GM23338 (cell line): ENCODE results near the gene EFHB. TPM values are rescaled to one million over a fixed set of nuclear protein-coding genes. Genes with fewer than 3 reads are reported as not detected.
"Not testable (repeated sequence)": the region's sequence is repeated elsewhere in the genome, so short reads cannot be mapped to it uniquely, and the experiment has no call there.

Experiments used
- ATAC-seq: fragments of 200-7000 bp; cut with Tn5 transposase; 3 replicates; pipeline ENCODE4 v1.9.1; 2020
- DNase-seq: peaks from one replicate; pipeline ENCODE4 v3.0.0-alpha.2; 2015; ENCODE audit warnings: low spot score
- H2AFZ ChIP-seq: fragments of 200-600 bp; sonication (generic); 2 replicates; pipeline ENCODE4 v1.8.0; 2016; ENCODE audit warnings: antibody characterized with exemption, mild to moderate bottlenecking, moderate library complexity
- H3F3A ChIP-seq: fragments of 200-600 bp; sonication (generic); replicated peaks from 2 replicates; pipeline ENCODE4 v1.8.0; 2017; ENCODE audit warnings: antibody characterized with exemption, mixed run types, low read depth
- H3K27ac ChIP-seq: fragments of 200-600 bp; sonication (generic); 2 replicates; pipeline ENCODE4 v1.6.1; 2016; ENCODE audit warnings: low read depth
- H3K27me3 ChIP-seq: fragments of 200-600 bp; sonication (generic); 2 replicates; pipeline ENCODE4 v1.8.0; 2016; ENCODE audit warnings: mild to moderate bottlenecking, mixed run types, moderate library complexity; ENCODE audit not compliant: insufficient read depth
- H3K36me3 ChIP-seq: fragments of 200-600 bp; sonication (generic); 2 replicates; pipeline ENCODE4 v1.8.0; 2016; ENCODE audit warnings: mild to moderate bottlenecking; ENCODE audit not compliant: insufficient read depth
- H3K4me1 ChIP-seq: fragments of 200-600 bp; sonication (generic); 2 replicates; pipeline ENCODE4 v1.8.0; 2016; ENCODE audit warnings: mild to moderate bottlenecking, moderate library complexity; ENCODE audit not compliant: insufficient read depth
- H3K4me2 ChIP-seq: fragments of 200-600 bp; sonication (generic); 2 replicates; pipeline ENCODE4 v1.7.1; 2017; ENCODE audit warnings: mixed run types
- H3K4me3 ChIP-seq: fragments of 200-600 bp; sonication (generic); 2 replicates; pipeline ENCODE4 v1.6.1; 2016; ENCODE audit warnings: mixed run types
- H3K79me2 ChIP-seq: fragments of 200-600 bp; sonication (generic); replicated peaks from 2 replicates; pipeline ENCODE4 v1.8.0; 2017; ENCODE audit warnings: mild to moderate bottlenecking; ENCODE audit not compliant: insufficient read depth
- H3K9me2 ChIP-seq: fragments of 200-600 bp; sonication (generic); 2 replicates; pipeline ENCODE4 v1.8.0; 2017; ENCODE audit not compliant: insufficient read depth
- H4K20me1 ChIP-seq: fragments of 200-600 bp; sonication (generic); replicated peaks from 2 replicates; pipeline ENCODE4 v1.8.0; 2017; ENCODE audit warnings: mild to moderate bottlenecking; ENCODE audit not compliant: insufficient read depth
- H3K27ac Mint-ChIP-seq: 2 replicates; pipeline ENCODE4 v1.8.0; 2020; ENCODE audit warnings: inconsistent platforms, mild to moderate bottlenecking, moderate library complexity, mixed read lengths
- H3K27me3 Mint-ChIP-seq: 3 replicates; pipeline ENCODE4 v1.8.0; 2022; ENCODE audit warnings: low read depth, mild to moderate bottlenecking, moderate library complexity, mixed read lengths, inconsistent platforms; ENCODE audit not compliant: insufficient read depth, poor library complexity
- H3K36me3 Mint-ChIP-seq: 3 replicates; pipeline ENCODE4 v1.8.0; 2021; ENCODE audit warnings: low read depth, mild to moderate bottlenecking, inconsistent platforms, moderate library complexity, mixed read lengths
- H3K4me1 Mint-ChIP-seq: 3 replicates; pipeline ENCODE4 v1.8.0; 2020; ENCODE audit warnings: mild to moderate bottlenecking, inconsistent platforms, mixed read lengths
- H3K4me3 Mint-ChIP-seq: 3 replicates; pipeline ENCODE4 v1.8.0; 2021; ENCODE audit warnings: moderate library complexity, mild to moderate bottlenecking, inconsistent platforms, mixed read lengths
- H3K9me3 Mint-ChIP-seq: 3 replicates; pipeline ENCODE4 v1.8.0; 2020; ENCODE audit warnings: moderate library complexity, mild to moderate bottlenecking, inconsistent platforms, mixed read lengths
- CREB1 ChIP-seq: fragments of 250-450 bp; sonication (Bioruptor Pico); IDR thresholded peaks from 2 replicates; pipeline ENCODE4 v1.5.0; 2020; ENCODE audit warnings: low read depth, mild to moderate bottlenecking, moderate library complexity
- EZH2 ChIP-seq: fragments of 200-600 bp; sonication (generic); IDR thresholded peaks from one replicate; pipeline ENCODE4 v1.8.0; 2017; ENCODE audit warnings: antibody characterized with exemption, mild to moderate bottlenecking, low read depth; ENCODE audit not compliant: unreplicated experiment
- EZH2phosphoT487 ChIP-seq: fragments of 200-600 bp; sonication (generic); IDR thresholded peaks from one replicate; pipeline ENCODE4 v1.8.1; 2018; ENCODE audit warnings: antibody characterized with exemption; ENCODE audit not compliant: unreplicated experiment
- JUNB ChIP-seq: IDR thresholded peaks from one replicate; pipeline ENCODE4 v1.6.1; 2016; ENCODE audit warnings: antibody characterized with exemption; ENCODE audit not compliant: unreplicated experiment
- POLR2AphosphoS5 ChIP-seq: IDR thresholded peaks from 2 replicates; pipeline ENCODE4 v1.6.1; 2016; ENCODE audit warnings: antibody characterized with exemption, low read depth
- polyA plus RNA-seq: library from polyadenylated mRNA; unstranded; fragments of >200 nt; fragmentation: Nextera tagmentation; extraction: Ambion mirVana; gene quantifications from 2 replicates; pipeline ENCODE4 v1.2.1, GENCODE V29; 2016
- total RNA-seq: library from RNA; depleted of rRNA; stranded (reverse); fragments of >200 nt; shearing (Covaris generic); gene quantifications from 2 replicates; pipeline ENCODE4 v1.2.3, GENCODE V29; 2014
- TF ChIP-seq, protein P1 (sequence below): IDR thresholded peaks from 2 replicates; pipeline ENCODE4 v1.6.1; 2016; ENCODE audit warnings: antibody characterized with exemption
- TF ChIP-seq, protein P2 (sequence below): fragments of 250-450 bp; sonication (Bioruptor Pico); IDR thresholded peaks from 2 replicates; pipeline ENCODE4 v1.5.0; 2020; ENCODE audit warnings: mild to moderate bottlenecking, moderate library complexity

The EFHB gene
- total and polyA plus RNA-seq, 2 experiments from 2014 or later: 0.35 to 0.68 TPM

DNA sequence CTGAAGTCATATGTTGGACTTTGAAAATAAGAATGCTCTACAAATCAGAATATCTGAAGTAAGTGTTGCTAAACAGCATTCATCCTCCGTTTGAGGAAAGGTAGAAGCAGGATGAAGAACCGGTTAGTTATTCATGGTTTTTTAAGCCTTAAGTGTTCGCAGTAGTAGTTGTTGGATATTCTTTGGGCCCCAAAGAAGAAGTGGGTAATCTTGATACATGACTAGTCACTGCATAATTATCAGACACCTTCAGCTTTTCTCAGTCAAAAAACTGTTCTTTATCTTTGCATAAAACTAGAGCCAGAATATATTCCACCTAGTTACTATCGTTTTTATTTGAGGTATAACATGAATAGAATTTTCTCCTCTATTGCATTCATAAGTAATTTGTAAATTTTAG, 26.7 kb upstream of the EFHB start (continued):
- TF ChIP-seq, protein P1, sequence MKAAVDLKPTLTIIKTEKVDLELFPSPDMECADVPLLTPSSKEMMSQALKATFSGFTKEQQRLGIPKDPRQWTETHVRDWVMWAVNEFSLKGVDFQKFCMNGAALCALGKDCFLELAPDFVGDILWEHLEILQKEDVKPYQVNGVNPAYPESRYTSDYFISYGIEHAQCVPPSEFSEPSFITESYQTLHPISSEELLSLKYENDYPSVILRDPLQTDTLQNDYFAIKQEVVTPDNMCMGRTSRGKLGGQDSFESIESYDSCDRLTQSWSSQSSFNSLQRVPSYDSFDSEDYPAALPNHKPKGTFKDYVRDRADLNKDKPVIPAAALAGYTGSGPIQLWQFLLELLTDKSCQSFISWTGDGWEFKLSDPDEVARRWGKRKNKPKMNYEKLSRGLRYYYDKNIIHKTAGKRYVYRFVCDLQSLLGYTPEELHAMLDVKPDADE: no peak

DNA sequence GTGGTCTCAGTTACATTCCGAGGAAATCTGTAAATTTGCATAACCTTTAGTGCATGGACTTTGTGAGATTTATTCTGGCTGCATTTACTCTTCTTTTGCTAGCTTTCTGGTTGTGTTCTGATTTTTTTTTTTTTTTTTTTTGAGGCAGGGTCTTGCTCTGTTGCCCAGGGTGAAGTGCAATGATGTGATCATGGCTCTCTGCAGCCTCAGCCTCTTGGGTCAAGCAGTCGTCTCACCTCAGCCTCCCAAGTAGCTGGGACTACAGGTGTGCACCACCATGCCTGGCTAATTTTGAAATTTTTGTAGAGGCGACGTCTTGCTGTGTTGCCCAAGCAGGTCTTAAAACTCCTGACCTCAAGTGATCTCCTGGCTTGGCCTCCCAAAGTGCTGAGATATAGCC, 25.5 kb upstream of the EFHB start:
- no peaks in the 10 kb centered on the region for H3K9me2 ChIP-seq
- peaks cover 50% of the 10 kb centered on the region for H4K20me1 ChIP-seq
- H3K9me3 Mint-ChIP-seq: no peaks in the 10 kb centered on the region
- peaks cover 100% of the 10 kb centered on the region for H3K79me2 ChIP-seq
- H2AFZ ChIP-seq: no peak overlapping the region
- H3K4me1 ChIP-seq: no peaks in the 10 kb centered on the region
- H3K36me3 ChIP-seq: peaks cover 3% of the 10 kb centered on the region; the same call in 1 of the 2 replicates
- no peak overlapping the region for H3K27ac ChIP-seq
- H3K27ac Mint-ChIP-seq: no peak overlapping the region
- H3K27me3 Mint-ChIP-seq: no peaks in the 10 kb centered on the region
- peaks cover 46% of the 10 kb centered on the region for H3K36me3 Mint-ChIP-seq
- DNase-seq (no peak), ATAC-seq (no peak)
- H3K27me3 ChIP-seq: no peaks in the 10 kb centered on the region
- H3F3A ChIP-seq: no peaks in the 10 kb centered on the region
- H3K4me3 ChIP-seq: no peak overlapping the region
- H3K4me2 ChIP-seq: no peak overlapping the region
- H3K4me3 Mint-ChIP-seq: no peak overlapping the region
- no peak for TF ChIP-seq POLR2AphosphoS5
- 0 out of 3 replicates have a peak, but pooled peaks cover 2% of the 10 kb centered on the region for H3K4me1 Mint-ChIP-seq

DNA sequence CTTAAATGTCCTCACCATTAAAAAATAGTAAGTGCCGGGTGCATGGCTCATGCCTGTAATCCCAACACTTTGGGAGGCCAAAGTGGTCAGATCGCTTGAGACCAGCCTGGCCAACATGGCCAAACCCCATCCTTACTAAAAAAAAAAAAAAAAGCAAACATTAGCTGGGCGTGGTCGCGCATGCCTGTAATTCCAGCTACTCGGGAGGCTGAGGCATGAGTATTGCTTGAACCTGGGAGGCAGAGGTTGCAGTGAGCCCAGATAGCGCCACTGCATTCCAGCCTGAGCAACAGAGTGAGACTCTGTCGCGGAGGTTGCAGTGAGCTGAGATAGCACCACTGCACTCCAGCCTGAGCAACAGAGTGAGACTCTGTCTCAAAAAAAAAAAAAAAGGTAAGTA, 23.3 kb upstream of the EFHB start:
- not testable (repeated sequence) for H3K27me3 ChIP-seq, H3K27me3 Mint-ChIP-seq, H3K4me1 Mint-ChIP-seq, H3K4me3 ChIP-seq, H3K27ac Mint-ChIP-seq, H3K9me3 Mint-ChIP-seq, H3K4me3 Mint-ChIP-seq, H3K4me2 ChIP-seq, H3K4me1 ChIP-seq, H2AFZ ChIP-seq, H3F3A ChIP-seq, H3K27ac ChIP-seq, DNase-seq, H3K9me2 ChIP-seq
- 0 out of 3 replicates have a peak, but pooled peaks have one; percentile 34 for ATAC-seq
- peaks cover 65% of the 10 kb centered on the region for H3K36me3 Mint-ChIP-seq
- H3K36me3 ChIP-seq: peaks cover 18% of the 10 kb centered on the region; the same call in 1 of the 2 replicates
- peaks cover 47% of the 10 kb centered on the region for H4K20me1 ChIP-seq
- peaks cover 100% of the 10 kb centered on the region for H3K79me2 ChIP-seq

DNA sequence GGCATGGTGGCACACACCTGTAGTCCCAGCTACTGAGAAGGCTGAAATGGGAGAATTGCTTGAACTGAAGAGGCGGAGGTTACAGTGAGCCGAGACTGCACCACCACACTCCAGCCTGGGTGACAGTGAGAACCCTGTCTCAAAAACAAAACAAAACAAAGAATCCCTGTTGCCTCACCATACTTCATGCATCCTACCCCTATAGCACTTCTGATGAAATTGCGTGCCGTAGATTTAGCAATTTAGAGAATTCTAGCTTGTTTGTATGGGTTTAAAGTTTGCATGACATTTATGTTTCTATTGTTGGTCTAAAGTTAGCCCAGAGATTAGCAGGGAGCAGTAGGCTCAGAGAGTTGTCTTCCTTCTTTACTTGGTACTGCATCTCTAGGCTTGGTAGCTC, 20.7 kb upstream of the EFHB start:
- H3K4me2 ChIP-seq: no peak overlapping the region
- DNase-seq: no peak
- Mint-ChIP-seq H3K36me3 (peaks cover 71% of the 10 kb centered on the region), H3K9me3 (no peaks in the 10 kb centered on the region), H3K27ac (no peak overlapping the region), H3K4me1 (peaks cover 14% of the 10 kb centered on the region; the same call in 2 of the 3 replicates), H3K4me3 (no peak overlapping the region), H3K27me3 (no peaks in the 10 kb centered on the region)
- H2AFZ ChIP-seq: no peak overlapping the region
- H4K20me1 ChIP-seq: peaks cover 52% of the 10 kb centered on the region
- H3K4me1 ChIP-seq: peaks cover 17% of the 10 kb centered on the region
- peaks cover 100% of the 10 kb centered on the region for H3K79me2 ChIP-seq
- H3F3A ChIP-seq: no peaks in the 10 kb centered on the region
- no peak overlapping the region for H3K4me3 ChIP-seq
- no peak for ATAC-seq
- H3K27me3 ChIP-seq: no peaks in the 10 kb centered on the region
- H3K9me2 ChIP-seq: no peaks in the 10 kb centered on the region
- H3K27ac ChIP-seq: no peak overlapping the region
- peaks cover 37% of the 10 kb centered on the region; the same call in 1 of the 2 replicates for H3K36me3 ChIP-seq
- TF ChIP-seq, protein P2, sequence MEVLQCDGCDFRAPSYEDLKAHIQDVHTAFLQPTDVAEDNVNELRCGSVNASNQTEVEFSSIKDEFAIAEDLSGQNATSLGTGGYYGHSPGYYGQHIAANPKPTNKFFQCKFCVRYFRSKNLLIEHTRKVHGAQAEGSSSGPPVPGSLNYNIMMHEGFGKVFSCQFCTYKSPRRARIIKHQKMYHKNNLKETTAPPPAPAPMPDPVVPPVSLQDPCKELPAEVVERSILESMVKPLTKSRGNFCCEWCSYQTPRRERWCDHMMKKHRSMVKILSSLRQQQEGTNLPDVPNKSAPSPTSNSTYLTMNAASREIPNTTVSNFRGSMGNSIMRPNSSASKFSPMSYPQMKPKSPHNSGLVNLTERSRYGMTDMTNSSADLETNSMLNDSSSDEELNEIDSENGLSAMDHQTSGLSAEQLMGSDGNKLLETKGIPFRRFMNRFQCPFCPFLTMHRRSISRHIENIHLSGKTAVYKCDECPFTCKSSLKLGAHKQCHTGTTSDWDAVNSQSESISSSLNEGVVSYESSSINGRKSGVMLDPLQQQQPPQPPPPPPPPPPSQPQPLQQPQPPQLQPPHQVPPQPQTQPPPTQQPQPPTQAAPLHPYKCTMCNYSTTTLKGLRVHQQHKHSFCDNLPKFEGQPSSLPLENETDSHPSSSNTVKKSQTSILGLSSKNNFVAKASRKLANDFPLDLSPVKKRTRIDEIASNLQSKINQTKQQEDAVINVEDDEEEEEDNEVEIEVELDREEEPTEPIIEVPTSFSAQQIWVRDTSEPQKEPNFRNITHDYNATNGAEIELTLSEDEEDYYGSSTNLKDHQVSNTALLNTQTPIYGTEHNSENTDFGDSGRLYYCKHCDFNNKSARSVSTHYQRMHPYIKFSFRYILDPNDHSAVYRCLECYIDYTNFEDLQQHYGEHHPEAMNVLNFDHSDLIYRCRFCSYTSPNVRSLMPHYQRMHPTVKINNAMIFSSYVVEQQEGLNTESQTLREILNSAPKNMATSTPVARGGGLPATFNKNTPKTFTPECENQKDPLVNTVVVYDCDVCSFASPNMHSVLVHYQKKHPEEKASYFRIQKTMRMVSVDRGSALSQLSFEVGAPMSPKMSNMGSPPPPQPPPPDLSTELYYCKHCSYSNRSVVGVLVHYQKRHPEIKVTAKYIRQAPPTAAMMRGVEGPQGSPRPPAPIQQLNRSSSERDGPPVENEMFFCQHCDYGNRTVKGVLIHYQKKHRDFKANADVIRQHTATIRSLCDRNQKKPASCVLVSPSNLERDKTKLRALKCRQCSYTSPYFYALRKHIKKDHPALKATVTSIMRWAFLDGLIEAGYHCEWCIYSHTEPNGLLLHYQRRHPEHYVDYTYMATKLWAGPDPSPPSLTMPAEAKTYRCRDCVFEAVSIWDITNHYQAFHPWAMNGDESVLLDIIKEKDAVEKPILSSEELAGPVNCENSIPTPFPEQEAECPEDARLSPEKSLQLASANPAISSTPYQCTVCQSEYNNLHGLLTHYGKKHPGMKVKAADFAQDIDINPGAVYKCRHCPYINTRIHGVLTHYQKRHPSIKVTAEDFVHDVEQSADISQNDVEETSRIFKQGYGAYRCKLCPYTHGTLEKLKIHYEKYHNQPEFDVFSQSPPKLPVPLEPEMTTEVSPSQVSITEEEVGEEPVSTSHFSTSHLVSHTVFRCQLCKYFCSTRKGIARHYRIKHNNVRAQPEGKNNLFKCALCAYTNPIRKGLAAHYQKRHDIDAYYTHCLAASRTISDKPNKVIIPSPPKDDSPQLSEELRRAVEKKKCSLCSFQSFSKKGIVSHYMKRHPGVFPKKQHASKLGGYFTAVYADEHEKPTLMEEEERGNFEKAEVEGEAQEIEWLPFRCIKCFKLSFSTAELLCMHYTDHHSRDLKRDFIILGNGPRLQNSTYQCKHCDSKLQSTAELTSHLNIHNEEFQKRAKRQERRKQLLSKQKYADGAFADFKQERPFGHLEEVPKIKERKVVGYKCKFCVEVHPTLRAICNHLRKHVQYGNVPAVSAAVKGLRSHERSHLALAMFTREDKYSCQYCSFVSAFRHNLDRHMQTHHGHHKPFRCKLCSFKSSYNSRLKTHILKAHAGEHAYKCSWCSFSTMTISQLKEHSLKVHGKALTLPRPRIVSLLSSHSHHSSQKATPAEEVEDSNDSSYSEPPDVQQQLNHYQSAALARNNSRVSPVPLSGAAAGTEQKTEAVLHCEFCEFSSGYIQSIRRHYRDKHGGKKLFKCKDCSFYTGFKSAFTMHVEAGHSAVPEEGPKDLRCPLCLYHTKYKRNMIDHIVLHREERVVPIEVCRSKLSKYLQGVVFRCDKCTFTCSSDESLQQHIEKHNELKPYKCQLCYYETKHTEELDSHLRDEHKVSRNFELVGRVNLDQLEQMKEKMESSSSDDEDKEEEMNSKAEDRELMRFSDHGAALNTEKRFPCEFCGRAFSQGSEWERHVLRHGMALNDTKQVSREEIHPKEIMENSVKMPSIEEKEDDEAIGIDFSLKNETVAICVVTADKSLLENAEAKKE (CRISPR knock-in tag): no peak
- TF ChIP-seq JUNB: no peak
- TF ChIP-seq EZH2: no peak
- TF ChIP-seq, protein P1: no peak
- no peak for TF ChIP-seq EZH2phosphoT487
- TF ChIP-seq CREB1: no peak
- no peak for TF ChIP-seq POLR2AphosphoS5
